Ovary (tissue), 9 donors: ENCODE measurements around the gene DYNC1LI2. TPM values are rescaled to one million over a fixed set of nuclear protein-coding genes. Genes with fewer than 3 reads are reported as not detected.
A peak's percentile ranks its signal among the peaks of the same experiment; 100 is the strongest.

Experiments
- DNase-seq, 5 donors: peaks; one replicate each; pipeline ENCODE4 v3.0.0-alpha.2; 2019 to 2020
- H3K27ac ChIP-seq, 2 donors: fragments of 200-600 bp; one replicate each; pipeline versions ENCODE4 v1.5.1 to v1.8.0; 2019 to 2022
- H3K27me3 ChIP-seq: fragments of 200-600 bp; one replicate; pipeline ENCODE4 v1.8.0; 2022
- H3K36me3 ChIP-seq: fragments of 200-600 bp; sonication (generic); one replicate; pipeline ENCODE4 v1.5.1; 2019
- H3K4me1 ChIP-seq: one replicate; pipeline ENCODE4 v1.8.1; 2013; ENCODE audit warnings: mild to moderate bottlenecking, moderate library complexity; ENCODE audit not compliant: insufficient read depth
- H3K4me3 ChIP-seq: fragments of 200-600 bp; sonication (generic); one replicate; pipeline ENCODE4 v1.5.1; 2017
- H3K9me3 ChIP-seq, 2 donors: fragments of 200-600 bp in 1 of 2; sonication (generic) in 1 of 2; one replicate each; pipeline versions ENCODE4 v1.5.1 to v1.8.1; 2013 to 2019; ENCODE audit warnings: mild to moderate bottlenecking in 1 of 2, moderate library complexity in 1 of 2
- EP300 ChIP-seq: sonication (generic); formaldehyde crosslinking; IDR thresholded peaks from one replicate; pipeline ENCODE4 v1.6.1; 2017; ENCODE audit warnings: antibody characterized with exemption
- POLR2A ChIP-seq: fragments of 450-650 bp; IDR thresholded peaks from one replicate; pipeline ENCODE4 v1.6.1; 2017; ENCODE audit warnings: antibody characterized with exemption, mild to moderate bottlenecking, moderate library complexity
- WGBS, 3 donors: extraction: QIAGEN DNeasy Blood & Tissue Kit in 1 of 3; methylation state at CpG; one replicate each; pipeline versions ENCODE4 v1.1.5 to v1.1.7; 2013 to 2017; 5-methylcytosine and 5-hydroxymethylcytosine counted together
- intact Hi-C, 4 donors: fragments of 100-400 bp; cut with DNase I; formaldehyde crosslinking; loops; one replicate each; pipeline versions ENCODE4 v1.11.0 to v1.15.1; 2022 to 2023
- polyA plus RNA-seq, 2 donors: library from polyadenylated mRNA; stranded (reverse); fragments of 200-250 nt in 1 of 2; fragments of 350-450 nt in 1 of 2; fragmentation: Illumina TruSeq in 1 of 2; extraction: RNeasy Lipid Tissue Mini Kit (QIAGEN cat#74804) in 1 of 2; gene quantifications; one replicate each; pipeline ENCODE4 v1.2.3, GENCODE V29; 2013 to 2014
- total RNA-seq, 7 donors: library from RNA; depleted of rRNA in 2 of 7; stranded (reverse); fragments of >200 nt in 2 of 7; fragmentation: NEBNext Ultra II Directional in 3 of 7; extraction: Animal tissue kit (Norgen Biotek cat#: 25700) in 3 of 7; gene quantifications; one replicate each; pipeline versions ENCODE4 v1.1.0 to v1.2.4, GENCODE V29; 2016 to 2023
- TF ChIP-seq, protein P1 (sequence below), 3 donors: fragments of 450-650 bp in 2 of 3; fragments of 200-600 bp in 1 of 3; IDR thresholded peaks; one replicate each; pipeline versions ENCODE4 v1.5.1 to v1.8.0; 2016 to 2022; ENCODE audit warnings: antibody characterized with exemption in 3 of 3, mild to moderate bottlenecking in 1 of 3
- donor health status: DM: no; HTN: no; CAD: no; lungs with moderate emphysema.
- donor health status: DM: no; HTN: no; CAD: no.
- donor health status: Bipolar disorder and iron deficiency.
- donor health status: DM: yes; HTN: yes; CAD: no.
- donor health status: DM: no; HTN: no; CAD: no.
- donor health status: DM: yes; HTN: yes; CAD: no.

DYNC1LI2 gene
- total and polyA plus RNA-seq, 9 donors = 44.3 to 116 (median 94.6) TPM

DNA sequence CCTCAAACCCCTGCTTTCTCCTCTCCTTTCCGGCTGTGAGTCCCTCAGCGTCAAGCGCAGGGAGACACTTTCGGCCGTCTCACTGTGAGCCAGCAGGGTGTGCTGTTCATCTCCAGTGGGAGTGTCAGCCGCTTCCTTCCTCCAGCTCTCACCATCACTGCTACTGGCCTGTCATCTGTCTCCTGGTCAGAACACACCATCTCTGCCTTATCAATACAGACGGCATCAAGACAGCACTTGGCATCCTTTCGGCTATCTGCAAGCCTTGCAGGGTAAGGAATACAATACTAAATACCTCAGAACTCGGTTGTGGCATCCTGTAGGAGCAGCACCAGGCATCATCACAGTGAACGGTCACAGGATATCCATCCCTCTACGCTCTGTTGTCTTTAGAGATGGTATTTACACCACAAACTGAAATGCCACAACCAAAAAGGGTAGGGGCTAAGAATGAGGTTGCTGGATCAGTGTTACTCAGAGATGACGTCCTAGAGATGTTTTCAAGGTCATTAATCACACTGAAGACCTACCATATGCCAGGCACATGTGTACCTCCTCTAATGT lies 34.2 kb downstream of the DYNC1LI2 start:
- no peaks in the 10 kb centered on the region for H3K27me3 ChIP-seq
- no peak for TF ChIP-seq POLR2A
- TF ChIP-seq, protein P1, sequence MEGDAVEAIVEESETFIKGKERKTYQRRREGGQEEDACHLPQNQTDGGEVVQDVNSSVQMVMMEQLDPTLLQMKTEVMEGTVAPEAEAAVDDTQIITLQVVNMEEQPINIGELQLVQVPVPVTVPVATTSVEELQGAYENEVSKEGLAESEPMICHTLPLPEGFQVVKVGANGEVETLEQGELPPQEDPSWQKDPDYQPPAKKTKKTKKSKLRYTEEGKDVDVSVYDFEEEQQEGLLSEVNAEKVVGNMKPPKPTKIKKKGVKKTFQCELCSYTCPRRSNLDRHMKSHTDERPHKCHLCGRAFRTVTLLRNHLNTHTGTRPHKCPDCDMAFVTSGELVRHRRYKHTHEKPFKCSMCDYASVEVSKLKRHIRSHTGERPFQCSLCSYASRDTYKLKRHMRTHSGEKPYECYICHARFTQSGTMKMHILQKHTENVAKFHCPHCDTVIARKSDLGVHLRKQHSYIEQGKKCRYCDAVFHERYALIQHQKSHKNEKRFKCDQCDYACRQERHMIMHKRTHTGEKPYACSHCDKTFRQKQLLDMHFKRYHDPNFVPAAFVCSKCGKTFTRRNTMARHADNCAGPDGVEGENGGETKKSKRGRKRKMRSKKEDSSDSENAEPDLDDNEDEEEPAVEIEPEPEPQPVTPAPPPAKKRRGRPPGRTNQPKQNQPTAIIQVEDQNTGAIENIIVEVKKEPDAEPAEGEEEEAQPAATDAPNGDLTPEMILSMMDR (IDR thresholded peaks at IDR 0.05) = peak in 1 of 3 donors; percentile 17
- no peak overlapping the region for H3K4me3 ChIP-seq
- 28 to 32% (median 30%) methylated on average over 12 of the region's 12 CpGs for WGBS, 3 donors
- peaks cover 3% of the 10 kb centered on the region for H3K4me1 ChIP-seq
- H3K36me3 ChIP-seq = no peaks in the 10 kb centered on the region
- intact Hi-C loops = no loop called here
- no peak overlapping the region for H3K27ac ChIP-seq
- H3K9me3 ChIP-seq = no peaks in the 10 kb centered on the region
- peak in 4 of 5 donors; percentile 30 to 49 (median 36) for DNase-seq

DNA sequence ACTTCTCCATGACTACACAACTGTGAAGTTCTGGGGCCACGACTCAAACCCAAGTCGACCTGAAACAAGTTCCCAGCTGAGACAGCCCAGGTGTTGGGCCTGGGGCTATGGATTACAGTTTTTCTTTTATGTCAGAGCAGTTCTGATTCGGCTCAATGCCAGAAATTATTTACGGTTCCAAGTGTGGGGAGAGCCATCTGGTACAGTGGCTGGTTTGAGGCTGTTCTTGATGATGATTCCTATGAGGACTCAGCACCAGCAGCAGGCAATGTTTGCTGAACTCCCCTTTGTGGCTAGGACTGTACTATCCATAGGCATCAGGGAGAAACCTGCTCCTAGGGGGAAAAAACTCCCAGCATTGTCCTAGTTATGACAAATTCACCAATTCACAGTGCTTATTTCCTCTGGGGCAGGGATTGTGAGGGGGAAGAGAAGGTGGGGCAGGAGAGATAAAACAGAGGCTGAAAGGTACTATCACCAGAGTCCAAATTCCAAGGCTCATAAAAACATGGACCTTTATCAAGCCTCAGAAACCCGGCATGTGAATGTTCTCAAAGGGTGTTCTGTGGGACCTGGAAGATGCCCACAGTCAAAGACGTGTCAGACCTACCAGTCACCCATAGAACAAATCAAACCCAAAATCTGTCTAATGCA lies 36.6 kb downstream of the DYNC1LI2 start:
- intact Hi-C loops = no loop called here
- Histone ChIP-seq H3K27ac (no peak overlapping the region), H3K27me3 (no peaks in the 10 kb centered on the region), H3K9me3 (no peaks in the 10 kb centered on the region), H3K4me1 (peaks cover 3% of the 10 kb centered on the region), H3K4me3 (no peak overlapping the region), H3K36me3 (no peaks in the 10 kb centered on the region)
- 33 to 34% (median 33%) methylated on average over 6 of the region's 6 CpGs for WGBS, 3 donors
- no peak for DNase-seq
- no peak for TF ChIP-seq POLR2A
- no peak for TF ChIP-seq EP300
- TF ChIP-seq, protein P1 (IDR thresholded peaks at IDR 0.05) = no peak

DNA sequence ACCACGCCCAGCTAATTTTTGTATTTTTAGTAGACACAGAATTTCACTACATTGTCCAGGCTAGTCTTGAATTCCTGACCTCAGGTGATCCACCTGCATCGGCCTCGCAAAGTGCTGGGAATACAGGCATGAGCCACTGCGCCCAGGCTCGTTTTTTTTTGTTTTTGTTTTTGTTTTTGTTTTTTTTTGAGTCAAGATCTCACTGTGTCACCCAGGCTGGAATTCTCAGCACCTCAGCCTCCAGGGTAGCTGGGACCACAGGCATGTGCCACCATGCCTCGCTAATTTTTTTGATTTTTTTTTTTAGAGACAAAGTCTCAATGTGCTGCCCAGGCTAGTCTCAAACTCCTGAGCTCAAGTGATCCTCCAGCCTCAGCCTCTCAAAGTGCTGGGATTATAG lies 37.3 kb downstream of the DYNC1LI2 start:
- no peak for DNase-seq
- Histone ChIP-seq H3K36me3 (no peaks in the 10 kb centered on the region), H3K27ac (no peak overlapping the region), H3K4me1 (peaks cover 3% of the 10 kb centered on the region), H3K4me3 (no peak overlapping the region), H3K27me3 (no peaks in the 10 kb centered on the region), H3K9me3 (no peaks in the 10 kb centered on the region)
- 84 to 89% (median 84%) methylated on average over 6 of the region's 6 CpGs for WGBS, 3 donors
- intact Hi-C loops = no loop called here
- TF ChIP-seq EP300 (no peak), POLR2A (no peak)
- TF ChIP-seq, protein P1 (IDR thresholded peaks at IDR 0.05) = no peak

DNA sequence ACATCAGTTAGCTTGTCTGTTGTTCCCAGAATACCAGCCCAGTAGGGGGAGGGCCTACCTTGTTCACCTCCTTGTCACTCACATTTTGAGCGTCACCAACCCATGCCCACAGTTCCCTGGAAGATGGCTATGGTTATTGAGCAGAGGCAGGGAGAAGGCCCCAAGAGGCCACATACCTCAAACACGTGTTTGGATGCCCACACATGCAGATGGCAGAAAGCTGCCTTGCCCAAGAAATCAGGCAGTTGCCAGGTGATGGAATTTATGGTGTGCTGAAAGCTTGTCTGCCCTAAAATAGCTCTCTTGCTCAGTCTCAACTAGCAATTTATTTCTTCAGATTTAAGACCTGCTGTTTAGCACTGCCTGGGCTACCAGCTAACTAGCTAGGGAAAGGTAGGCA lies 38.3 kb downstream of the DYNC1LI2 start:
- Histone ChIP-seq H3K27me3 (no peaks in the 10 kb centered on the region), H3K36me3 (no peaks in the 10 kb centered on the region), H3K9me3 (no peaks in the 10 kb centered on the region), H3K4me1 (peaks cover 3% of the 10 kb centered on the region), H3K27ac (no peak overlapping the region), H3K4me3 (no peak overlapping the region)
- DNase-seq = no peak
- TF ChIP-seq, protein P1 (IDR thresholded peaks at IDR 0.05) = no peak
- TF ChIP-seq EP300 (no peak), POLR2A (no peak)
- WGBS, 3 donors = 47 to 57% (median 53%) methylated on average over 2 of the region's 2 CpGs
- intact Hi-C loops = no loop called here
